Thoracic aorta (tissue), 2 donors: ENCODE data around the gene SCYL2. TPM values are rescaled to one million over a fixed set of nuclear protein-coding genes. Genes with fewer than 3 reads are reported as not detected.

ENCODE experiments used
- ATAC-seq: fragments of 150-250 bp; one replicate; pipeline ENCODE4 v1.8.0; 2017; ENCODE audit warnings: low read depth; ENCODE audit not compliant: insufficient number of reproducible peaks, low FRiP score
- DNase-seq: peaks from one replicate; pipeline ENCODE4 v3.0.0-alpha.2; 2020; ENCODE audit warnings: low spot score
- H3K27ac ChIP-seq, 2 donors: fragments of 200-600 bp; sonication (generic); 1 replicate in 1 of 2; 2 replicates in 1 of 2; pipeline ENCODE4 v1.5.1; 2016; ENCODE audit warnings: mild to moderate bottlenecking in 2 of 2, moderate library complexity in 2 of 2
- H3K27me3 ChIP-seq: fragments of 200-600 bp; sonication (generic); replicated peaks from 2 replicates; pipeline ENCODE4 v1.6.0; 2016; ENCODE audit warnings: mild to moderate bottlenecking; ENCODE audit not compliant: insufficient read depth
- H3K36me3 ChIP-seq: fragments of 200-600 bp; sonication (generic); one replicate; pipeline ENCODE4 v1.5.1; 2016
- H3K4me1 ChIP-seq, 2 donors: fragments of 200-600 bp; sonication (generic); 1 replicate in 1 of 2; 2 replicates in 1 of 2; pipeline versions ENCODE4 v1.5.1 to v1.6.0; 2016; ENCODE audit warnings: low read depth in 2 of 2, mild to moderate bottlenecking in 1 of 2; ENCODE audit not compliant: control insufficient read depth in 1 of 2
- H3K4me3 ChIP-seq: fragments of 200-600 bp; sonication (generic); 2 replicates; pipeline ENCODE4 v1.5.1; 2016; ENCODE audit warnings: mild to moderate bottlenecking
- H3K9me3 ChIP-seq: fragments of 200-600 bp; sonication (generic); 2 replicates; pipeline ENCODE4 v1.5.1; 2016
- total RNA-seq, 2 donors: library from RNA; depleted of rRNA; stranded (reverse); fragments of >200 nt; gene quantifications; one replicate each; pipeline versions ENCODE4 v1.1.0 to v1.2.3, GENCODE V29; 2016
- TF ChIP-seq, protein P1 (sequence below): fragments of 200-600 bp; sonication (generic); IDR thresholded peaks from one replicate; pipeline ENCODE4 v1.5.1; 2019; ENCODE audit warnings: antibody characterized with exemption

SCYL2 gene
- total RNA-seq, 2 donors from 2014 or later: 44.8 to 52.3 TPM

DNA sequence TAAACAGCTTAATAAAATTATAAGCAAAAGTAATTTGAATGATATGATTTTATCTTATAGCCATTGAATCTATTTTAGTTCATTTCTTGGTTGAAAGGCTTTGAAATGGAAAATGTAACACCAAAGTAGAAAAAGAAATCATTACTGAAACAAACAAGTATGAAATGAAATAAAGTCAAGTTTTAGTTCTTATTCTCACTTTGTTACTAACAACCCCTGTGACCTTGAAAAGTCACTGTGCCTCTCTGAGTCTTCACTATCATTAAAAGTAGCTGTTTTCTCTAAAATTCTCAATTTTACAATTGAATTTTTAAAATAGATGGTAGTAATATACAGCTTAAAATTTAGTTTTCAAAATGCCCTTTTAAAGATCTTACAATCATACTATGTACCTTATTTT lies 57.5 kb downstream of the SCYL2 start:
- DNase-seq: no peak
- Histone ChIP-seq H3K4me1 (no peaks in the 10 kb centered on the region), H3K27ac (no peak overlapping the region), H3K4me3 (no peak overlapping the region), H3K27me3 (no peaks in the 10 kb centered on the region), H3K36me3 (no peaks in the 10 kb centered on the region), H3K9me3 (no peaks in the 10 kb centered on the region)
- TF ChIP-seq, protein P1, sequence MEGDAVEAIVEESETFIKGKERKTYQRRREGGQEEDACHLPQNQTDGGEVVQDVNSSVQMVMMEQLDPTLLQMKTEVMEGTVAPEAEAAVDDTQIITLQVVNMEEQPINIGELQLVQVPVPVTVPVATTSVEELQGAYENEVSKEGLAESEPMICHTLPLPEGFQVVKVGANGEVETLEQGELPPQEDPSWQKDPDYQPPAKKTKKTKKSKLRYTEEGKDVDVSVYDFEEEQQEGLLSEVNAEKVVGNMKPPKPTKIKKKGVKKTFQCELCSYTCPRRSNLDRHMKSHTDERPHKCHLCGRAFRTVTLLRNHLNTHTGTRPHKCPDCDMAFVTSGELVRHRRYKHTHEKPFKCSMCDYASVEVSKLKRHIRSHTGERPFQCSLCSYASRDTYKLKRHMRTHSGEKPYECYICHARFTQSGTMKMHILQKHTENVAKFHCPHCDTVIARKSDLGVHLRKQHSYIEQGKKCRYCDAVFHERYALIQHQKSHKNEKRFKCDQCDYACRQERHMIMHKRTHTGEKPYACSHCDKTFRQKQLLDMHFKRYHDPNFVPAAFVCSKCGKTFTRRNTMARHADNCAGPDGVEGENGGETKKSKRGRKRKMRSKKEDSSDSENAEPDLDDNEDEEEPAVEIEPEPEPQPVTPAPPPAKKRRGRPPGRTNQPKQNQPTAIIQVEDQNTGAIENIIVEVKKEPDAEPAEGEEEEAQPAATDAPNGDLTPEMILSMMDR: no peak
- ATAC-seq: no peak

DNA sequence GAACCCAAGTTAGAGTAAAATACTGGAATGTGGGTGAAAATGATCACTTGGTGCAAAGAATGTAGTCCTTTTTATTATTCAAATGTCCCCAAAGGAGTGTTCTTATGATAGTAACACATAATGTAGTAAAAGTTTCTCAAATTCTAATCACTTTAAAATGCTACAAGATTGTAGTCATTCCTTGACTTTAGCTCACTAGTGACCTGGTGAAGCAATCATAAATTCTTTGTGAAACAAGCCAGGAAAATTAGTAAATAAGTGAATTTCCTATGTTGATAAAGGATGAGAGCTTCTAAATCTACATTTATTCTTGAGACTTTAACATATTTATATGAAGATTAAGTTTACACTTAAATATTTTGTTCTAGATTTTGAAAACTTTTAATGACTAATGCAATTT lies 59.2 kb downstream of the SCYL2 start:
- Histone ChIP-seq H3K9me3 (no peaks in the 10 kb centered on the region), H3K4me3 (no peak overlapping the region), H3K36me3 (no peaks in the 10 kb centered on the region), H3K27me3 (no peaks in the 10 kb centered on the region), H3K4me1 (no peaks in the 10 kb centered on the region), H3K27ac (no peak overlapping the region)
- TF ChIP-seq, protein P1: no peak
- DNase-seq: no peak
- no peak for ATAC-seq

DNA sequence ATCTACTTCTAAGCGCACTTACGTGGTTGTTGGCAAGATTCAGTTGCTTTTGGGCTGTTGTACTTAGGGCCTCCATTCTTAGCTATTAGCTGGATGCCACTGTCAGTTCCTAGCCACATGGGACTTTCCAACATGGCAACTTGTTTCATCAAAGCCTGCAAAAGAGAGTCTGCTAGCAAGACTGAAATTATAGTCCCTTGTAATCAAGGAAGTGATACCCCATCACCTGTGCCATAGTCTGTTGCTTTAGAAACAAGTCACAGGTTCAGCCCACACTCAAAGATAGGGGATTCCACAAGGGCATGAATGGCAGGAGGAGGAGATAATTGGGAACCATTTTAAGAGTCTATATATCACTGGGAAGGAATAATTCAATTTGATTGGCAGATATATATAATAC lies 62.8 kb downstream of the SCYL2 start:
- no peak for DNase-seq
- no peak overlapping the region for H3K4me3 ChIP-seq
- no peak for ATAC-seq
- H3K36me3 ChIP-seq: peaks cover 6% of the 10 kb centered on the region
- TF ChIP-seq, protein P1: no peak
- H3K27me3 ChIP-seq: no peaks in the 10 kb centered on the region
- no peaks in the 10 kb centered on the region for H3K9me3 ChIP-seq
- no peaks in the 10 kb centered on the region for H3K4me1 ChIP-seq
- no peak overlapping the region for H3K27ac ChIP-seq

DNA sequence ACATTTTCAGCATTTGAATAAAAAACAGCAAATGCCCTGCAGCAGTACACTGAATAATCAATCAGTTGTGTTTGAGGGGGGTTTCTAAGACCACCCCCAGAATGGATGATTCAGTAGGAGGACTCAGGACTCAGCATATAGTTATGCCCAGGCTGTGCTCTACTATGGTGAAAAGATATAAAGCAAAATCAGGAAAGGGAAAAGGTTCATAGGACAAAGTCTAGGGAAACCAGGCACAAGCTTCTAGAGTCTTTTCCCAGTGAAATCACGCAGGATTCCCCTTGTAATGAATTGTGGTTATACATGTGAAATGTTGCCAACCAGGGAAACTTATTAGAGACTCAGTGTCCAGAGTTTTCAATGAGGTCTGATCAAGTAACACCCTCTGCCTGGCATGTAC lies 64.9 kb downstream of the SCYL2 start:
- TF ChIP-seq, protein P1: no peak
- no peak for DNase-seq
- no peak for ATAC-seq

DNA sequence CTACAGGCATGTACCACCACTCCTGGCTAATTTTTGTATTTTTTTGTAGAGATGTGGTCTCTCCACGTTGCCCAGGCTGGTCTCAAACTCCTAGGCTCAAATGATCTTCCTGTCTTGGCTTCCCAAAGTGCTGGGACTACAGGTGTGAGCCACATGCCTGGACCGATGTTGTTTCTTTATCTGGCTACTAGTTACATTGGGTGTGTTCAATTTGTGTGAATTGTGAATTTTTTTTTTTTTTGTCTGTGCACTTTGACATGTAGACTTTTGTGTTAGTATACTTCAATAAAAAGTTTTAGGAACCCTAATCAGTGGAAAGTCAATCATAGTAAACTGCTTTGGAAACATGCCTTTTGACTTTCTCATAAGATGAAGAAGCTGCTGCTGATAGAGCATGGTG lies 65.9 kb downstream of the SCYL2 start:
- Histone ChIP-seq H3K4me1 (no peaks in the 10 kb centered on the region), H3K36me3 (peaks cover 6% of the 10 kb centered on the region), H3K9me3 (no peaks in the 10 kb centered on the region), H3K27me3 (no peaks in the 10 kb centered on the region), H3K27ac (no peak overlapping the region), H3K4me3 (no peak overlapping the region)
- TF ChIP-seq, protein P1: no peak
- DNase-seq (no peak), ATAC-seq (no peak)

More for the DNA sequence above, 64.9 kb downstream of the SCYL2 start:
- no peaks in the 10 kb centered on the region for H3K27me3 ChIP-seq
- H3K36me3 ChIP-seq: peaks cover 6% of the 10 kb centered on the region
- no peak overlapping the region for H3K4me3 ChIP-seq
- H3K4me1 ChIP-seq: no peaks in the 10 kb centered on the region
- H3K9me3 ChIP-seq: no peaks in the 10 kb centered on the region
- no peak overlapping the region for H3K27ac ChIP-seq
